NK-92 (cell line): ENCODE data around the gene XYLT2.
"Not testable (repeated sequence)": the region's sequence is repeated elsewhere in the genome, so short reads cannot be mapped to it uniquely, and the experiment has no call there.

Source experiments
- DNase-seq: peaks from one replicate; lab custom pipeline; 2025; ENCODE audit not compliant: unreplicated experiment; lab: John Stamatoyannopoulos, UW

Gene XYLT2

GRCh38 chr17:50388728-50389127, 42.8 kb downstream of the XYLT2 start:
- DNase-seq: no peak

GRCh38 chr17:50389534-50389933, 43.6 kb downstream of the XYLT2 start:
- no peak for DNase-seq

GRCh38 chr17:50392621-50393020, 46.7 kb downstream of the XYLT2 start:
- no peak for DNase-seq

GRCh38 chr17:50393700-50394099, 47.8 kb downstream of the XYLT2 start:
- DNase-seq: no peak

- no peak for DNase-seq
These were observed 48.8 kb downstream of the XYLT2 start for GRCh38 chr17:50394711-50395110.

- DNase-seq: no peak
These were observed 50.6 kb downstream of the XYLT2 start for GRCh38 chr17:50396261-50397110.

GRCh38 chr17:50397111-50397918, 51.4 kb downstream of the XYLT2 start, which contains the start of gene LRRC59:
Gene LRRC59 (minus strand): TSS chr17:50397523. CDS start chr17:50397317, 206 bp downstream.
- peak; percentile 42 for DNase-seq

GRCh38 chr17:50397919-50398285, 52.0 kb downstream of the XYLT2 start:
- DNase-seq: no peak

GRCh38 chr17:50398672-50399071, 52.7 kb downstream of the XYLT2 start:
- not testable (repeated sequence) for DNase-seq

- DNase-seq: not testable (repeated sequence)
These were observed 53.7 kb downstream of the XYLT2 start for GRCh38 chr17:50399591-50399990.

GRCh38 chr17:50405351-50405750, 59.4 kb downstream of the XYLT2 start:
- DNase-seq: not testable (repeated sequence)

GRCh38 chr17:50406578-50406977, 60.7 kb downstream of the XYLT2 start:
- DNase-seq: no peak

- no peak for DNase-seq
These were observed 62.0 kb downstream of the XYLT2 start for GRCh38 chr17:50407921-50408320.
